K562 (cell line): Measurements from ENCODE around the gene RASIP1. TPM values are rescaled to one million over a fixed set of nuclear protein-coding genes. Genes with fewer than 3 reads are reported as not detected.
A peak's percentile ranks its signal among the peaks of the same experiment; 100 is the strongest.

Experiments used
- BCL6 ChIP-seq: fragments of 250-450 bp; sonication (Bioruptor Pico); IDR thresholded peaks from 2 replicates; pipeline ENCODE4 v1.4.0; 2020
- BRF1 ChIP-seq: IDR thresholded peaks from 3 replicates; pipeline ENCODE4 v1.6.1; 2011; ENCODE audit warnings: borderline replicate concordance, mild to moderate bottlenecking; ENCODE audit not compliant: insufficient read length; ENCODE audit errors: extremely low read depth
- CC2D1A ChIP-seq: fragments of 450-650 bp; IDR thresholded peaks from 2 replicates; pipeline ENCODE4 v1.6.1; 2017; ENCODE audit warnings: mild to moderate bottlenecking
- ERF ChIP-seq: fragments of 450-650 bp; formaldehyde crosslinking; IDR thresholded peaks from 2 replicates; pipeline ENCODE4 v1.4.0; 2020; ENCODE audit warnings: mild to moderate bottlenecking, mixed read lengths
- GTF2B ChIP-seq: IDR thresholded peaks from 2 replicates; pipeline ENCODE4 v1.6.1; 2011; ENCODE audit not compliant: insufficient read length; ENCODE audit errors: extremely low read depth
- GTF3C2 ChIP-seq: IDR thresholded peaks from 3 replicates; pipeline ENCODE4 v1.6.1; 2011; ENCODE audit warnings: borderline replicate concordance, mild to moderate bottlenecking, moderate library complexity; ENCODE audit not compliant: insufficient read length; ENCODE audit errors: extremely low read depth
- HDAC3 ChIP-seq: fragments of 450-650 bp; IDR thresholded peaks from 2 replicates; pipeline ENCODE4 v1.6.1; 2018; ENCODE audit warnings: borderline replicate concordance, mild to moderate bottlenecking, moderate library complexity; ENCODE audit not compliant: partially characterized antibody
- MCM7 ChIP-seq, 2 experiments: fragments of 450-650 bp; IDR thresholded peaks; 2 replicates each; pipeline ENCODE4 v1.6.1; 2016 to 2018
- MTF1 ChIP-seq: fragments of 250-450 bp; sonication (Bioruptor Pico); IDR thresholded peaks from 2 replicates; pipeline ENCODE4 v1.9.0; 2021; ENCODE audit warnings: moderate library complexity, mild to moderate bottlenecking, inconsistent platforms, borderline replicate concordance
- NR0B1 ChIP-seq: fragments of 450-650 bp; IDR thresholded peaks from one replicate; pipeline ENCODE4 v1.6.1; 2018; ENCODE audit warnings: mild to moderate bottlenecking, moderate library complexity; ENCODE audit not compliant: partially characterized antibody
- NR2C2 ChIP-seq, 2 experiments: fragments of 200-800 bp in 1 of 2; sonication (Bioruptor generic) in 1 of 2; sonication (generic) in 1 of 2; formaldehyde crosslinking in 1 of 2; IDR thresholded peaks; 2 replicates each; pipeline versions ENCODE4 v1.6.1 to v1.8.0; 2016 to 2022; ENCODE audit warnings: mild to moderate bottlenecking in 1 of 2, missing compliant biosample characterization in 1 of 2, missing genetic modification characterization in 1 of 2, missing genetic modification reagents in 1 of 2
- POLR2B ChIP-seq: fragments of 450-650 bp; IDR thresholded peaks from 2 replicates; pipeline ENCODE4 v1.6.1; 2018; ENCODE audit warnings: low read depth; ENCODE audit not compliant: partially characterized antibody
- SMAD3 ChIP-seq: fragments of 450-650 bp; formaldehyde crosslinking; conservative IDR thresholded peaks from 2 replicates; pipeline ENCODE4 v1.4.0; 2020; ENCODE audit warnings: mild to moderate bottlenecking
- SMAD4 ChIP-seq: fragments of 250-450 bp; sonication (Bioruptor Pico); conservative IDR thresholded peaks from 2 replicates; pipeline ENCODE4 v1.8.0; 2021; ENCODE audit warnings: inconsistent platforms, mild to moderate bottlenecking, moderate library complexity
- TAF7 ChIP-seq: fragments of 450-650 bp; IDR thresholded peaks from 2 replicates; pipeline ENCODE4 v1.6.1; 2016; ENCODE audit warnings: missing genetic modification characterization, missing compliant biosample characterization
- TFE3 ChIP-seq: fragments of 450-650 bp; formaldehyde crosslinking; IDR thresholded peaks from 2 replicates; pipeline ENCODE4 v1.4.0; 2020; ENCODE audit warnings: mild to moderate bottlenecking, mixed read lengths
- ZNF263 ChIP-seq: sonication (generic); formaldehyde crosslinking; IDR thresholded peaks from 2 replicates; pipeline ENCODE4 v1.8.0; 2022; ENCODE audit warnings: mild to moderate bottlenecking, missing genetic modification reagents, borderline replicate concordance
- ZNF592 ChIP-seq: fragments of 450-650 bp; IDR thresholded peaks from 2 replicates; pipeline ENCODE4 v1.6.1; 2017; ENCODE audit warnings: antibody characterized with exemption, mild to moderate bottlenecking
- polyA plus RNA-seq, 8 experiments: library from polyadenylated mRNA; depleted of rRNA in 4 of 8; stranded (reverse) in 5 of 8; unstranded in 3 of 8; fragments of >200 nt; fragmentation: Nextera tagmentation in 2 of 8; fragmentation: Illumina TruSeq in 1 of 8; extraction: Ambion mirVana in 2 of 8; extraction: Trizol in 1 of 8; gene quantifications; 2 replicates each; pipeline versions ENCODE4 v1.2.1 to v1.2.3, GENCODE V29; 2011 to 2014; ENCODE audit warnings: inconsistent platforms in 1 of 8, missing spikeins in 1 of 8
- total RNA-seq, 7 experiments: library from RNA; depleted of rRNA in 6 of 7; stranded (reverse); fragments of >200 nt in 6 of 7; fragmentation: Illumina TruSeq in 2 of 7; extraction: Trizol in 2 of 7; gene quantifications; 2 replicates each; pipeline versions ENCODE4 v1.2.1 to v1.2.3, GENCODE V29; 2011 to 2021; ENCODE audit warnings: low replicate concordance in 1 of 7

Gene RASIP1
- total and polyA plus RNA-seq, 9 of the 15 experiments (the other 6 are each of a cell fraction or from before 2014, with no cell fraction given): 0.20 to 4.7 (median 1.5) TPM

- peak; percentile 14; the same call in 1 of the 2 replicates for TF ChIP-seq TFE3 (CRISPR knock-in tag)
- no peak for TF ChIP-seq MTF1
- TF ChIP-seq BCL6 (CRISPR knock-in tag): no peak
- no peak for TF ChIP-seq GTF3C2
- TF ChIP-seq SMAD4 (CRISPR knock-in tag): no peak
- no peak for TF ChIP-seq GTF2B
- no peak for TF ChIP-seq MCM7 (IDR thresholded peaks at IDR 0.05)
- no peak for TF ChIP-seq TAF7 (tag)
- no peak for TF ChIP-seq POLR2B
- TF ChIP-seq CC2D1A: no peak
- no peak for TF ChIP-seq HDAC3
- TF ChIP-seq NR0B1: no peak
- TF ChIP-seq BRF1: no peak
- TF ChIP-seq SMAD3: no peak
- TF ChIP-seq NR2C2 (CRISPR knock-in tag; IDR thresholded peaks at IDR 0.05): no peak
- no peak; the same call in 1 of the 2 replicates for TF ChIP-seq NR2C2 (tag; IDR thresholded peaks at IDR 0.05)
- TF ChIP-seq ERF (CRISPR knock-in tag): no peak
- 0 out of 2 replicates have a peak, but pooled peaks have one; percentile 40 for TF ChIP-seq ZNF263
- no peak for TF ChIP-seq ZNF592
Observed at GRCh38 chr19:48681127-48681470, 59.3 kb downstream of the RASIP1 start (continued).
